T47D (cell line): Measurements from ENCODE around the gene U2AF1L4.

ENCODE experiments used
- DNase-seq, 2 experiments: peaks; one replicate each; pipeline versions ENCODE4 v3.0.0 to v3.0.0-alpha.2; 2011 to 2012; ENCODE audit warnings: low read depth in 1 of 2, low spot score in 1 of 2
- JUND ChIP-seq: IDR thresholded peaks from 2 replicates; pipeline ENCODE4 v1.6.1; 2012; ENCODE audit warnings: low read depth
- in situ Hi-C: cut with HindIII; loops from 2 replicates; pipeline ENCODE4 v1.10.0; 2016; ENCODE audit warnings: low sequenced_read_pairs, low pct_unique_long_range_greater_than_20kb

The U2AF1L4 gene

GRCh38 chr19:35753634-35754369 lies 8.6 kb upstream of the U2AF1L4 start:
- no peak for TF ChIP-seq JUND
- no peak for DNase-seq
- in situ Hi-C loops = no loop called here

- in situ Hi-C loops = no loop called here
- no peak for DNase-seq
- TF ChIP-seq JUND = no peak
Observed at GRCh38 chr19:35752746-35753350, 7.6 kb upstream of the U2AF1L4 start.

- DNase-seq = no peak
- no peak for TF ChIP-seq JUND
- in situ Hi-C loops = no loop called here
Observed at GRCh38 chr19:35751839-35752745, 6.9 kb upstream of the U2AF1L4 start.

- in situ Hi-C loops = no loop called here
- DNase-seq = peak in 1 of 2 experiments; percentile 72
- no peak for TF ChIP-seq JUND
Observed at GRCh38 chr19:35750167-35750566, 4.9 kb upstream of the U2AF1L4 start.

- peak; percentile 47 to 99 for DNase-seq
- in situ Hi-C loops = no loop called here
- no peak for TF ChIP-seq JUND
Observed at GRCh38 chr19:35748106-35749020, 3.1 kb upstream of the U2AF1L4 start, which contains the start of gene LIN37. TSS of gene LIN37 (plus strand) at chr19:35748576. CDS start at chr19:35748725, 149 bp downstream.

GRCh38 chr19:35746531-35746930 lies 1.3 kb upstream of the U2AF1L4 start:
- in situ Hi-C loops = no loop called here
- no peak for DNase-seq
- no peak for TF ChIP-seq JUND

GRCh38 chr19:35746087-35746462 lies 857 bp upstream of the U2AF1L4 start:
- no peak for DNase-seq
- in situ Hi-C loops = no loop called here
- no peak for TF ChIP-seq JUND

- no peak for TF ChIP-seq JUND
- in situ Hi-C loops = no loop called here
- peak; percentile 37 to 96 for DNase-seq
Observed at GRCh38 chr19:35744430-35745327, 539 bp downstream of the U2AF1L4 start.

- TF ChIP-seq JUND = no peak
- in situ Hi-C loops = no loop called here
Observed at GRCh38 chr19:35743640-35744429, 1.4 kb downstream of the U2AF1L4 start.

GRCh38 chr19:35742121-35742724 lies 3.0 kb downstream of the U2AF1L4 start, which contains the start of gene IGFLR1:
TSS of gene IGFLR1 (minus strand) at chr19:35742452. CDS start at chr19:35741180, 1,272 bp downstream.
- in situ Hi-C loops = no loop called here
- no peak for DNase-seq
- TF ChIP-seq JUND = no peak

More at GRCh38 chr19:35743640-35744429, 1.4 kb downstream of the U2AF1L4 start:
- no peak for DNase-seq
